Subcutaneous abdominal adipose tissue (tissue), 5 donors: ENCODE data around the gene GALNT1.

Experiments
- H3K27ac ChIP-seq: one replicate; pipeline ENCODE4 v1.7.0; 2013; ENCODE audit warnings: low read depth, mild to moderate bottlenecking, inconsistent platforms, low read length, moderate library complexity
- H3K27me3 ChIP-seq, 5 donors: one replicate each; pipeline ENCODE4 v1.7.0; 2013; ENCODE audit warnings: low read length in 5 of 5, inconsistent platforms in 1 of 5; ENCODE audit not compliant: control insufficient read depth in 5 of 5, insufficient read depth in 4 of 5
- H3K36me3 ChIP-seq, 5 donors: one replicate each; pipeline ENCODE4 v1.7.0; 2013; ENCODE audit warnings: low read length in 5 of 5; ENCODE audit not compliant: control insufficient read depth in 5 of 5, insufficient read depth in 5 of 5
- H3K4me1 ChIP-seq, 5 donors: one replicate each; pipeline ENCODE4 v1.7.0; 2013; ENCODE audit warnings: low read length in 5 of 5, mild to moderate bottlenecking in 3 of 5, moderate library complexity in 1 of 5; ENCODE audit not compliant: control insufficient read depth in 5 of 5, insufficient read depth in 5 of 5
- H3K4me3 ChIP-seq, 5 donors: one replicate each; pipeline ENCODE4 v1.7.0; 2013; ENCODE audit warnings: low read length in 5 of 5, low read depth in 1 of 5
- H3K9ac ChIP-seq, 5 donors: one replicate each; pipeline ENCODE4 v1.7.0; 2013; ENCODE audit warnings: low read length in 5 of 5, mild to moderate bottlenecking in 4 of 5, moderate library complexity in 3 of 5
- H3K9me3 ChIP-seq, 5 donors: one replicate each; pipeline ENCODE4 v1.7.0; 2013; ENCODE audit warnings: low read length in 5 of 5; ENCODE audit not compliant: control insufficient read depth in 5 of 5
- donor health status: healthy.
- donor health status: healthy.
- donor health status: healthy.
- donor health status: healthy.
- donor health status: healthy.

Gene GALNT1

DNA sequence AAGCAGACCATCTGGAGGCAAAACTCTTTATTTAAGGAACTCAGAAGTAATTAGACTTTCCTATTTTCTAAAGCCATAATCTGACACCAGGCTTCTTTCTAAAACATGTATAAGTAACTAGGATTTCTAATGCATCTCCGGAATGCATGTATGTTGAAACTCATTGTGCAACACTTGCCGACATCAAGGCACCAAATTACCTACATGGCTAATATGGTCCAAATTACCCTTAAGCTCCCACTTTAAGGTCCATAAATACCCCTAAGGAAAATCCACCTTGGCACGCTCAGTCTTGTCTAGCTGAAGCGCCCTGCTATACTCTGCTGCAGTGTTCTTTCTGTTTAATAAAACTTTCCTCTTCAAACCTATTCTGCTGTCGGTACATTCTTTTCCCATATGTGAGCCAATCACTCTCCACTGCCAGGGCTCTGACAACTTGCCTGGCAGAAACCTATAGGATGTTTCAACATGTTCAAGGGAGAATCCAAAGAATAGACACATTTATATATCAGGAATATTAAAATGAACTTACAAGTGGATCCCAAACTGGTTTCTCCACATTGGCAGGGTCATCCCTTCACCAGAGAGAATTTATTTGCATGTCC lies 171.9 kb downstream of the GALNT1 start:
- no peak overlapping the region for H3K9ac ChIP-seq
- H3K4me1 ChIP-seq: no peaks in the 10 kb centered on the region
- H3K4me3 ChIP-seq: no peak overlapping the region
- H3K27ac ChIP-seq: no peak overlapping the region
- no peaks in the 10 kb centered on the region for H3K9me3 ChIP-seq
- H3K36me3 ChIP-seq: no peaks in the 10 kb centered on the region
- peaks cover 0 to 4% (median 0%) of the 10 kb centered on the region in 5 donors for H3K27me3 ChIP-seq

DNA sequence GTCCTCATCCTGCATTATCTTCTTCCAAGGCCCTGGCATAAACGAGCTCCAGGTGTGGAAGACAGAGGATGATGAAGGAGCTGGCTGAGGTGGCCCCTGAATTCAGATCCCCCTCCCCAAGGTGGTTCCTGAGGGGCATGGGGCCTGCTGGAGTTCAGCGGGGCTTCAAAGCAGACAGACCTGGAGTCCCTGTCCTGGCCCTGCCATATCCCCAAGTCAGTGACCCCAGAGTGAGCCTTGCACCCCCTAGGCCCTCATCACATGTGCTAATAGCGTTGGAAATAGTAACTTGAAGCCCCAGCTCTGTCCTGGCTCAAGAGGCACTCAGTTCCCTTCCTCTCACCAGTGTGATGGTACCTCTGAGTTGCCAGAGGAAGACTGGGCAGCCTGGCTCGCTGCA lies 172.9 kb downstream of the GALNT1 start:
- H3K27me3 ChIP-seq: peaks cover 0 to 4% (median 0%) of the 10 kb centered on the region in 5 donors
- no peaks in the 10 kb centered on the region for H3K9me3 ChIP-seq
- H3K4me3 ChIP-seq: no peak overlapping the region
- H3K27ac ChIP-seq: no peak overlapping the region
- H3K9ac ChIP-seq: no peak overlapping the region
- no peaks in the 10 kb centered on the region for H3K4me1 ChIP-seq
- no peaks in the 10 kb centered on the region for H3K36me3 ChIP-seq

GRCh38 chr18:35755369-35755768 lies 173.8 kb downstream of the GALNT1 start:
- peaks cover 0 to 4% (median 0%) of the 10 kb centered on the region in 5 donors for H3K27me3 ChIP-seq
- H3K4me1 ChIP-seq: no peaks in the 10 kb centered on the region
- H3K4me3 ChIP-seq: no peak overlapping the region
- no peak overlapping the region for H3K9ac ChIP-seq
- no peaks in the 10 kb centered on the region for H3K36me3 ChIP-seq
- no peak overlapping the region for H3K27ac ChIP-seq
- no peaks in the 10 kb centered on the region for H3K9me3 ChIP-seq

DNA sequence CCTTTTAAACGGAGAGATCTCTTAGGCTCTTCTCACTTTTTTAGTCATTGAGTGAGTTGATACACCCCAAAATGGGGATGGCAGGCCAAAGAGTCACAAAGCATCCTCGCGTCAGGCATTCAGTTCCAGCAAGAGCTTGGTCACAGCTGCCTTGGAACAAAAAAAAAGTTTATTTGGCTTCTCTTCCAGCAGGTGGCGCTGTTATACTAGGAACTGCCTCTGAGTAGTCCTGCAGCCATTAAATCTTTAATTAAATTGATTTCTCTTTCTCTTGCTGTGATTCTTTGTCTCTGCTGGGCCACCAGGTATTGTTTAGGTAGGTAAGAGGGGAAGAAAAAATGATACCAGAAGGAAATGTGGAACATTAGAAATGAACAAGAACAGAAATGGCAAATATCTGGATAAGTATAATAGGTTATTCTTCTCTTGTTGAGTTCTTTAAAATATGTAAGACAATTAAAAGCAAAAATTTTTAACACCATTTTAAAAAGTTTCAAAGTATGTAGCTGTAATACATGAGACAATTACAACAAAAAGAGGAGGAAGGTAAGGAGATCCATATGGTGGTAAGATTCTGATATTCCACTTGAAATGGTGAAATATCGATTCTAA lies 175.1 kb downstream of the GALNT1 start:
- no peak overlapping the region for H3K27ac ChIP-seq
- H3K9me3 ChIP-seq: no peaks in the 10 kb centered on the region
- no peaks in the 10 kb centered on the region for H3K36me3 ChIP-seq
- H3K9ac ChIP-seq: no peak overlapping the region
- no peak overlapping the region for H3K4me3 ChIP-seq
- H3K27me3 ChIP-seq: peaks cover 0 to 4% (median 0%) of the 10 kb centered on the region in 5 donors
- H3K4me1 ChIP-seq: no peaks in the 10 kb centered on the region
